ENCODE measurements around the gene SMARCB1.

The SMARCB1 gene

GRCh38 chr22:23789638-23790037 lies 2.9 kb downstream of the SMARCB1 start:
- H3K9ac ChIP-seq: no peak overlapping the region
- H3K27me3 ChIP-seq (ENCODE audit: control insufficient read depth, insufficient read depth, low read length): no peaks in the 10 kb centered on the region
- no peak overlapping the region for H3K4me2 ChIP-seq (ENCODE audit: low read length)
- no peaks in the 10 kb centered on the region for H3K36me3 ChIP-seq (ENCODE audit: control insufficient read depth, insufficient read depth, low read length)
- TF ChIP-seq CTCF (IDR thresholded peaks at IDR 0.05): no peak
- H2AFZ ChIP-seq: no peak overlapping the region
- no peak overlapping the region for H3K27ac ChIP-seq
- H3K9me3 ChIP-seq (ENCODE audit: control insufficient read depth, low read length): no peaks in the 10 kb centered on the region
- peaks cover 3% of the 10 kb centered on the region for H3K4me1 ChIP-seq
- no peak overlapping the region for H3K4me3 ChIP-seq (ENCODE audit: low read depth, low read length)
- H3K79me2 ChIP-seq: peaks cover 15% of the 10 kb centered on the region

- Histone ChIP-seq H3K36me3 (ENCODE audit: control insufficient read depth, insufficient read depth, low read length) (no peaks in the 10 kb centered on the region), H3K27ac (no peak overlapping the region), H3K79me2 (peaks cover 15% of the 10 kb centered on the region), H3K4me1 (peaks cover 3% of the 10 kb centered on the region), H3K9me3 (ENCODE audit: control insufficient read depth, low read length) (no peaks in the 10 kb centered on the region), H2AFZ (no peak overlapping the region), H3K4me2 (ENCODE audit: low read length) (no peak overlapping the region), H3K9ac (no peak overlapping the region), H3K27me3 (ENCODE audit: control insufficient read depth, insufficient read depth, low read length) (no peaks in the 10 kb centered on the region), H3K4me3 (ENCODE audit: low read depth, low read length) (no peak overlapping the region)
- no peak for TF ChIP-seq CTCF (IDR thresholded peaks at IDR 0.05)
These were observed 4.3 kb downstream of the SMARCB1 start for GRCh38 chr22:23790819-23791737.

- Histone ChIP-seq H2AFZ (no peak overlapping the region), H3K9ac (no peak overlapping the region), H3K4me3 (ENCODE audit: low read depth, low read length) (no peak overlapping the region), H3K9me3 (ENCODE audit: control insufficient read depth, low read length) (no peaks in the 10 kb centered on the region), H3K27ac (no peak overlapping the region), H3K36me3 (ENCODE audit: control insufficient read depth, insufficient read depth, low read length) (no peaks in the 10 kb centered on the region), H3K4me2 (ENCODE audit: low read length) (no peak overlapping the region), H3K79me2 (peaks cover 15% of the 10 kb centered on the region), H3K27me3 (ENCODE audit: control insufficient read depth, insufficient read depth, low read length) (no peaks in the 10 kb centered on the region), H3K4me1 (peaks cover 3% of the 10 kb centered on the region)
- no peak for TF ChIP-seq CTCF (IDR thresholded peaks at IDR 0.05)
These were observed 5.2 kb downstream of the SMARCB1 start for GRCh38 chr22:23791738-23792645.

- H3K27me3 ChIP-seq (ENCODE audit: control insufficient read depth, insufficient read depth, low read length): no peaks in the 10 kb centered on the region
- H3K4me2 ChIP-seq (ENCODE audit: low read length): no peak overlapping the region
- no peak overlapping the region for H3K4me3 ChIP-seq (ENCODE audit: low read depth, low read length)
- H3K27ac ChIP-seq: no peak overlapping the region
- no peaks in the 10 kb centered on the region for H3K4me1 ChIP-seq
- H3K36me3 ChIP-seq (ENCODE audit: control insufficient read depth, insufficient read depth, low read length): no peaks in the 10 kb centered on the region
- no peaks in the 10 kb centered on the region for H3K9me3 ChIP-seq (ENCODE audit: control insufficient read depth, low read length)
- H3K9ac ChIP-seq: no peak overlapping the region
- TF ChIP-seq CTCF (IDR thresholded peaks at IDR 0.05): no peak
- peaks cover 14% of the 10 kb centered on the region for H3K79me2 ChIP-seq
- no peak overlapping the region for H2AFZ ChIP-seq
These were observed 6.6 kb downstream of the SMARCB1 start for GRCh38 chr22:23793326-23793725.
